Measurements from ENCODE around the gene UNC80.

DNA sequence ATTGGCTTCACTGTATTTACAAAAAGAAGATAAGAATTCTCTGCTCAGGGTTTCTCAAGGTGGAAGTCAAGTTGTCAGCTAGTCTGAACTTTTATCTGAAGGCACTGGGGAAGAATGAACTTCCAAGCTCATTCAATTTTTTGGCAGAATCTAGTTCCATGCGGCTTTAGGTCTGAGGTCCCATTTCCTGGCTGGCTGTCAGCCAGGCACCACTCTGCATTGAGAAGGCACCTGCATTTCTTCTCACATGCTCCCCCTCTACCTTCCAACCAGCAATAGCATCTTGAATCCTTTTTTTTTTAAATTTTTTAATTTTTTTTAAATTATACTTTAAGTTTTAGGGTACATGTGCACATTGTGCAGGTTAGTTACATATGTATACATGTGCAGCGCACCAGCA, 184.6 kb downstream of the UNC80 start:
- TF ChIP-seq EZH2phosphoT487 (IDR thresholded peaks at IDR 0.05; ENCODE audit: insufficient read depth, low read depth) (no peak), EZH2 (IDR thresholded peaks at IDR 0.05; ENCODE audit: insufficient read depth, poor library complexity, severe bottlenecking) (no peak)

Data from GM23248 (cell line).